Memory B cell (primary cell): ENCODE data around the gene CBARP.
"Not testable (repeated sequence)": the region's sequence is repeated elsewhere in the genome, so short reads cannot be mapped to it uniquely, and the experiment has no call there.

ENCODE experiments used
- ATAC-seq: fragments of 150-1000 bp; cut with Tn5 transposase; 2 replicates; pipeline ENCODE4 v1.10.0; 2021; ENCODE audit warnings: low read depth, mild to moderate bottlenecking, moderate library complexity
- DNase-seq, 2 donors: peaks; one replicate each; pipeline ENCODE4 v3.0.0; 2022; ENCODE audit warnings: low spot score in 2 of 2
- H3K27ac Mint-ChIP-seq: one replicate; pipeline ENCODE4 v1.8.0; 2022; ENCODE audit warnings: mild to moderate bottlenecking, moderate library complexity, mixed read lengths
- H3K27me3 Mint-ChIP-seq: one replicate; pipeline ENCODE4 v1.8.0; 2022; ENCODE audit warnings: mixed read lengths
- H3K36me3 Mint-ChIP-seq: one replicate; pipeline ENCODE4 v1.8.0; 2022; ENCODE audit warnings: mild to moderate bottlenecking, mixed read lengths
- H3K4me1 Mint-ChIP-seq: one replicate; pipeline ENCODE4 v1.8.0; 2022; ENCODE audit warnings: mixed read lengths
- H3K4me3 Mint-ChIP-seq: one replicate; pipeline ENCODE4 v1.8.0; 2022; ENCODE audit warnings: mild to moderate bottlenecking, moderate library complexity, mixed read lengths
- H3K9me3 Mint-ChIP-seq: one replicate; pipeline ENCODE4 v1.8.0; 2022; ENCODE audit warnings: mixed read lengths

The CBARP gene

DNA sequence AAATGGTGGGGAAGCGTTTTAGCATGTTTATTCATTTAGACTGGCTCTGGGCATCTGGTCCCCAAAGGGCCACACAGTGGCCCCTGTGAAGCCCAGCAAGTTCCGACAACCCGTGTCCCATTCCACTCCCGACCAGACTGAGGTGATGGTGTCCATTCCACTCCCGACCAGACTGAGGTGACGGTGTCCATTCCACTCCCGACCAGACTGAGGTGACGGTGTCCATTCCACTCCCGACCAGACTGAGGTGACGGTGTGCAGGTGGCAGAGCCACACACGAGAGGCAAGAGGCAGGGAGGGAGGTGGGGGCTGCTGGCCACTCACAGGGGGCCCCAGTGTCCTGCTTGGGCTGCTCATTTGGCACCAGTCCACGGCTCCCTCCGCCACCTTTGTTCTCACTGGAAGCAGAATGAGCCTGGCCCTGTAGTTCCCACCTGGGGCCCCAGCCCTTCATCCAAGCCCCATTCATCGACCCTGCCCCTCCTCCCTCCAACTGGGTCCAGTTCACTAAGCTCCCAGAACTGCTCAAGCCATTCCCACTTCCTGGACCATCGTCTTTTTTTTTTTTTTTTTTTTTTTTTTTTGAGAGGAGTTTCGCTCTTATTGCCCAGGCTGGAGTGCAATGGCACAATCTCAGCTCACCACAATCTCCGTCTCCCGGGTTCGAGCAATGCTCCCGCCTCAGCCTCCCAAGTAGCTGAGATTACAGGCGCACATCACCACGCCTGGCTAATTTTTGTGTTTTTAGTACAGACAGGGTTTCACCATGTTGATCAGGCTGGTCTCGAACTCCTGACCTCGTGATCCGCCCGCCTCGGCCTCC, 8.7 kb upstream of the CBARP start:
- not testable (repeated sequence) for DNase-seq, ATAC-seq, H3K9me3 Mint-ChIP-seq, H3K4me3 Mint-ChIP-seq, H3K4me1 Mint-ChIP-seq, H3K36me3 Mint-ChIP-seq, H3K27ac Mint-ChIP-seq, H3K27me3 Mint-ChIP-seq

DNA sequence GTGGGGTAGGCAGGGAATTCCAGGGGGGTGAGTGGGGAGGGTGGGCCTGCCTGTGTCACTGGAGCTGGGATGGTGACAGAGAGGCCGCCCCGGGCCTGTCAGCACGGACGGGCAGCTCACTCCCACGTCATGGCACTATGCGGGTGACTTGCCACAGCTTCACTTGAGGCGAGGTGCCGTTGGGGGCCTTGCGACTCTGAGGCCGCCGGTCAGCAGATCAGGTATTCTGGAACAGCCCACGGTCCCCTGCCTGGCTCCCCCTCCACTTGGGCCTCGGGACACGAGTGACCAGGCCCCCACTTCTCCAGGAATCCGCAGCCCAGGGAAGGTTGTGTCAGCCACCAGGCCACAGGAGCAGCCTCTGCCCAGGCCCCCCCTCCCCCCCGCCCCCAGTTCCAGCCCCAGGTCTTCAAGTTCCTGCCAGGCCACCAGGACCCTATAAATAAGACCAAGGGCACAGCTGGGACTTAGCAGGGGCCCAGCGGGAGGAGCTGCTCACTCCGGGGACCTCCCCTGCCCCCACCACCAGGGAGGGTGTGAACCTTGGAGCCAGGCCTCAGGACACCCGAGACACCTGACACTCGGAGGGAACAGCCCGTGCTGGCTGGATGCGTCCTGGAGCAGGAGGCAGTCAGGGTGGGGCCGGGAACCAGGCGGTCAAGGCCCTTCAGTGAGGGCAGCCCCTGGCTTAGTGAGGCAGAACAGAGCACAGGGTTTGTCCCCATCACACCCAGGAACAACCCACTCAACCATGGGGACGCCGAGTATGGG, 7.9 kb upstream of the CBARP start:
- DNase-seq (no peak), ATAC-seq (no peak)
- Mint-ChIP-seq H3K27me3 (peaks cover 2% of the 10 kb centered on the region), H3K9me3 (no peaks in the 10 kb centered on the region), H3K4me1 (peaks cover 8% of the 10 kb centered on the region), H3K36me3 (no peaks in the 10 kb centered on the region), H3K4me3 (no peak overlapping the region), H3K27ac (no peak overlapping the region)

DNA sequence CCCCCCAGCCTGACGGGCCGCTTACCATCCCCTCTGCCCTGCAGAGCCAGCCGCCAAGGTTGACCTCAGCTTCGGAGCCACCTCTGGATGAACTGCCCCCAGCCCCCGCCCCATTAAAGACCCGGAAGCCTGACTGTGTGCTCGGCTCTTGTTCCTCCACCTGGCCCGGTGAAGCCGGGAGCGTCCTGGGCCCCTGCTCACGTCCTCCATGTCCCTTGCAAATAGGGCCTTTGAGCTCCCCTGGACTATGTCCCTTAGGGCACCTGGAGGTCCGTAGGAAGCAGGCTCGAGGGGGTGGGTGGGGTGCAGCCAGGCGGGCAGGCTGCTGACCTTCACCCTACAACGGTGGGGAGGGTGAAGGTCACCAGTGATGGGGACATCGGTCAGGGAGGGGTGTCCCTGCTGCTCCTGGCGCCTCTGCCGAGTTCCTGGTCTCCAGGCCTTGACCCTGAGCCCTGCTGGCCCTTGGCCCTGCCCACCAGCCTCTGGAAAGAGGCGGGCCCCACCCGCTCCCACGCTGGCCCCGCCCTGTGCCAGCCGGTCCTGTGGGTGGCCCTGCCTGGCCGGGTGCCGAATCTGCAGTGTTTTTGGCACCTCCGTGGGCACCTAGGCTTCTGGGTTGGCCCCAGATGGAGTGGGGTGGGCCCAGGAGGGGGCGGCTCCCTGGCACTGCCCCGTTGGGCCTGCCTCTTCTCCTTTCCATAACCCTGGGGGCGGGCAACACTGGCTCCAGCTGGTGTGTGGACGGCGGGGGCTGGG, 7.1 kb upstream of the CBARP start:
- H3K4me1 Mint-ChIP-seq, result peaks cover 8% of the 10 kb centered on the region
- no peaks in the 10 kb centered on the region for H3K9me3 Mint-ChIP-seq
- DNase-seq (no peak), ATAC-seq (no peak)
- H3K27me3 Mint-ChIP-seq, result peaks cover 2% of the 10 kb centered on the region
- no peaks in the 10 kb centered on the region for H3K36me3 Mint-ChIP-seq
- H3K27ac Mint-ChIP-seq, result peak overlapping the region; percentile 83
- H3K4me3 Mint-ChIP-seq, result peak overlapping the region; percentile 74

DNA sequence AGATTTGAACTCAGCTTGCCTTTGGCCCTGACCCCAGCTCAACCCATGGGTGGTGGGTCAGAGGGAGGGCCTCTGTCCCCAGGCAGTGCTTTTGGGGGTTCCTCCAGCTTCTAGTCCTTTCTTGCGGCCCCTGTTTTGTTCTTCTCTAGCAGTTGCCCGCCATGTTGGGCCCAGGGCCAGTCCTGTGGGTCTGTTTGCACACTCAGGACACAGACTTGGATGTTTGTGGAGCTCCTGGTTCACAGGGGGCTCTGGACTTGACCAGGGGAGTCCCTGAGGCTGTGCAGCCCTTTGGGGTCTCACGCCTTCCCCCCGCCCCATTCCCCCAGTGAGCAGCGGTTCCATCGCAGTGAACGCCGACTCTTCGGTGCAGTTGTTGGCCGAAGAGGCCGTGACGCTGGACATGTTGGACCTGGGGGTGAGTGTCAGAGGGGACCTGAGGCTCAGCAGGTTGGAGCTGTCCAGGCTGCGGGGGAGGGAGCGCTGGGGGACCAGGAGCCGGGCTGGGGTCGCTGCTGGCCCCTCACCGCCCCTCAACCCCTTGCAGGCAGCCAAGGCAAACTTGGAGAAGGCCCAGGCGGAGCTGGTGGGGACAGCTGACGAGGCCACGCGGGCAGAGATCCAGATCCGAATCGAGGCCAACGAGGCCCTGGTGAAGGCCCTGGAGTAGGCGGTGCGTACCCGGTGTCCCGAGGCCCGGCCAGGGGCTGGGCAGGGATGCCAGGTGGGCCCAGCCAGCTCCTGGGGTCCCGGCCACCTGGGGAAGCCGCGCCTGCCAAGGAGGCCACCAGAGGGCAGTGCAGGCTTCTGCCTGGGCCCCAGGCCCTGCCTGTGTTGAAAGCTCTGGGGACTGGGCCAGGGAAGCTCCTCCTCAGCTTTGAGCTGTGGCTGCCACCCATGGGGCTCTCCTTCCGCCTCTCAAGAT, 6.2 kb upstream of the CBARP start:
- DNase-seq (peak; percentile 91 to 94), ATAC-seq (peak; percentile 47)
- H3K36me3 Mint-ChIP-seq, result no peaks in the 10 kb centered on the region
- peak overlapping the region; percentile 74 for H3K4me3 Mint-ChIP-seq
- no peaks in the 10 kb centered on the region for H3K9me3 Mint-ChIP-seq
- peaks cover 2% of the 10 kb centered on the region for H3K27me3 Mint-ChIP-seq
- peak overlapping the region; percentile 83 for H3K27ac Mint-ChIP-seq
- peaks cover 8% of the 10 kb centered on the region for H3K4me1 Mint-ChIP-seq

DNA sequence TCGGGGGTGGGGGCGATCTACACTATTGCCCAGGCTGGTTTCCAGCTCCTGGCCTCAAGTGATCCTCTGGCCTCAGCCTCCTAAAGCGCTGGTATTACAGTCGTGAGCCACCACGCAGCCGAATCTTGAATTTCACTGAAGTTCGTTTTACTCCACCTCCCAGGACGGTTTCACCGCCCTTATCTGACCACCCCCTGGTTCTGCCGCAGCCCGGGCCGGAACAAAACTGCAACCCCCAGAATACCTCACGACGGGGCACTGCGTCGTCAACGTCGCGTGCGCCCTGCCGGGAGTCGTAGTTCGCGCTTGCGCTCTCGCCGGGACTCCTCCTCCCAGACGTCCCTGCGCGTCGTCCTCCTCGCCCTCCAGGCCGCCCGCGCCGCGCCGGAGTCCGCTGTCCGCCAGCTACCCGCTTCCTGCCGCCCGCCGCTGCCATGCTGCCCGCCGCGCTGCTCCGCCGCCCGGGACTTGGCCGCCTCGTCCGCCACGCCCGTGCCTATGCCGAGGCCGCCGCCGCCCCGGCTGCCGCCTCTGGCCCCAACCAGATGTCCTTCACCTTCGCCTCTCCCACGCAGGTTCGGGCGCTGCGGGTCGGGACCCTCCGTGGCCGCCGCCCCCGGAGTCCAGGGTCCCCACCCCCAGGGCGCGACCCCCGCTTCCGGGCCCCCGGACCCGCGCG, 3.8 kb upstream of the CBARP start, which contains the start of gene ATP5F1D:
ATP5F1D (plus strand) TSS at position 335 of the 679 bp plus-strand sequence; CDS start at position 435, 100 bp downstream.
- peak; percentile 83 to 85 for DNase-seq
- peak within 1 kb of the TSS; percentile 79 for H3K27ac Mint-ChIP-seq
- no peaks in the 10 kb centered on the region for H3K9me3 Mint-ChIP-seq
- ATAC-seq, result peak; percentile 64
- peaks cover 16% of the 10 kb centered on the region for H3K4me1 Mint-ChIP-seq
- H3K4me3 Mint-ChIP-seq, result peak within 1 kb of the TSS; percentile 84
- H3K36me3 Mint-ChIP-seq, result no peaks in the 10 kb centered on the region
- peaks cover 10% of the 10 kb centered on the region for H3K27me3 Mint-ChIP-seq

DNA sequence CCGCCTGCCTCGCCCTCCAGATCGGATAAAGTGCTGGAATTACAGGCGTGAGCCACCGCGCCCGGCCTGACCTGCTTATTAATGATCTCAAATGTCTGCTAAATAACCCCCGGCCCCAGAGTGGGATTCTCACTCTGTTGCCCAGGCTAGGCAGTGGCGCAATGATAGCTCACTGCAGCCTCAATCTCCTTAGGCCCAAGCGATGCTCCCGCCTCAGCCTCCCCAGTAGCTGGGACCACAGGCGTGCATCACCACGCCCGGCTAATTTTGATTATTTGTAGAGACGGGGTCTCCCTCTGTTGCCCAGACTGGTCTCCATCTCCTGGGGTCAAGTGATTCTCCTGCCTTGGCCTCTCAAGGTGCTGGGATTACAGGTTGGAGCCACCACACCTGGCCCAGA, 3.1 kb upstream of the CBARP start:
- H3K27me3 Mint-ChIP-seq, result peaks cover 10% of the 10 kb centered on the region
- no peak for DNase-seq
- H3K4me3 Mint-ChIP-seq, result peak overlapping the region; percentile 84
- peaks cover 16% of the 10 kb centered on the region for H3K4me1 Mint-ChIP-seq
- H3K27ac Mint-ChIP-seq, result no peak overlapping the region
- no peak for ATAC-seq
- no peaks in the 10 kb centered on the region for H3K36me3 Mint-ChIP-seq
- no peaks in the 10 kb centered on the region for H3K9me3 Mint-ChIP-seq

DNA sequence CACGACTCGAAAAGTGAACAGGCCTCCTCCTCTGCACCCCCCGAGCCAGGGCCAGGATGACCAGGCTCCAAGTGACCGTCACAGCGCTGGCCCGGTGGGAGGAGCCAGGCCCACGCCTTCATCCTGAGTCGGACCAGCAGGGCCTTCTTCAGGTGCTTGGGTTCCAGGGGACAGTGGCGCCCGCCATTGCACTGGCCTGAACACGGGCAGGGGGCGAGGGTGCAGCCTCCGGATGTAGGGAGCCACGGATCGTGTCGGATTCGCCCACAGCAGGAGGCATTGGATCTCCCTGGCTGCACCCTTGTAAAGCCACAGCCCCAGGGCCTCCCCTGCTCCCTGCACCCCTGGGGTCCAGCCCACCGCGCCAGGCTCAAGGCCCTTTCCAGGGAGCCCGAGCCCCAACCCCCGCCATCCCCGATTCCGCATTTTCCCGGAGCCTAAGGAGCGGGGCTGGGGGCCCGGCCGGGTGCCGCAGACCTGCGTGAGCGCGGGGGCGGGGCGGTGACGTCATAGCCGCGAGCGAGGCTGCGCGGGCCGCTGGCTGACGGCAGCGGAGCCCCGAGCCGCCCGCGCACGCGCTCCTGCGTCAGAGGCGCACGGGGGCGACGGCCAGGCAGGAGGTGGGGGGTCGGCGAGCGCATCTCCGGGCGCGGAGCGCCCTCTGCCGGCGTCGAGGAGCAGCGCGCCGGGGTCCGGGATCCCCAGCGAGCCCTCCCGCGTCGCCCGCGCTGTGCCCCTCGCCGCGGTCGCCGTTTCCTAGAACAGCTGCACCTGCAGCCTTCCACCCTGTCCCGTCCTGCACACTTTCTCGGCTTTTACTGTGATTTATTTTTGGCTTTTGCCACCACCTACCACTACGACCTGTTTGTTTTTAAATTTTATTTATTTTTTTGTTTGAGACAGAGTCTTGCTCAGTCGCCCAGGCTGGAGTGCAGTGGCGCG, 2.3 kb upstream of the CBARP start:
- Mint-ChIP-seq H3K27me3 (peaks cover 10% of the 10 kb centered on the region), H3K4me3 (peak overlapping the region; percentile 59), H3K36me3 (no peaks in the 10 kb centered on the region), H3K27ac (peak overlapping the region; percentile 87), H3K4me1 (peaks cover 16% of the 10 kb centered on the region), H3K9me3 (no peaks in the 10 kb centered on the region)
- ATAC-seq (peak; percentile 65), DNase-seq (peak; percentile 95 to 97)

DNA sequence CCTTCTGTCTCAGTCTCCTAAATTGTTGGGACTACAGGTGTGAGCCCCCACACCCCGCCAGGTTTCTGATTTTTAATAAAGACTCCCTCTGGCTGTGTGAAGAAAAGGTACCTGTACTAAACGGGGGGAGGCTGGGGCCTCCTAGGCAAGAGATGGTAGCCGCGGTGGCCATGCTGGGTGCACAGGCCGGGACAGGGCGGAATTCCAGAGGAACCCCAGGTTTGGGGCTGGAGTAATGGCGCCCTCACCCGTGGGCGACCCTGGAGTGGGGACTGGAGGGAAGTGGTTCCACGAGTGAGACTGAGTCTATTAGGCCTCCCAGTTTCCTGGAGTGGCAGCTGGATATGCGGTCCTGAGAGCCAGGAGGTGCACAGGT, 1.6 kb upstream of the CBARP start:
- Mint-ChIP-seq H3K4me1 (peaks cover 13% of the 10 kb centered on the region), H3K27ac (peak overlapping the region; percentile 87)

DNA sequence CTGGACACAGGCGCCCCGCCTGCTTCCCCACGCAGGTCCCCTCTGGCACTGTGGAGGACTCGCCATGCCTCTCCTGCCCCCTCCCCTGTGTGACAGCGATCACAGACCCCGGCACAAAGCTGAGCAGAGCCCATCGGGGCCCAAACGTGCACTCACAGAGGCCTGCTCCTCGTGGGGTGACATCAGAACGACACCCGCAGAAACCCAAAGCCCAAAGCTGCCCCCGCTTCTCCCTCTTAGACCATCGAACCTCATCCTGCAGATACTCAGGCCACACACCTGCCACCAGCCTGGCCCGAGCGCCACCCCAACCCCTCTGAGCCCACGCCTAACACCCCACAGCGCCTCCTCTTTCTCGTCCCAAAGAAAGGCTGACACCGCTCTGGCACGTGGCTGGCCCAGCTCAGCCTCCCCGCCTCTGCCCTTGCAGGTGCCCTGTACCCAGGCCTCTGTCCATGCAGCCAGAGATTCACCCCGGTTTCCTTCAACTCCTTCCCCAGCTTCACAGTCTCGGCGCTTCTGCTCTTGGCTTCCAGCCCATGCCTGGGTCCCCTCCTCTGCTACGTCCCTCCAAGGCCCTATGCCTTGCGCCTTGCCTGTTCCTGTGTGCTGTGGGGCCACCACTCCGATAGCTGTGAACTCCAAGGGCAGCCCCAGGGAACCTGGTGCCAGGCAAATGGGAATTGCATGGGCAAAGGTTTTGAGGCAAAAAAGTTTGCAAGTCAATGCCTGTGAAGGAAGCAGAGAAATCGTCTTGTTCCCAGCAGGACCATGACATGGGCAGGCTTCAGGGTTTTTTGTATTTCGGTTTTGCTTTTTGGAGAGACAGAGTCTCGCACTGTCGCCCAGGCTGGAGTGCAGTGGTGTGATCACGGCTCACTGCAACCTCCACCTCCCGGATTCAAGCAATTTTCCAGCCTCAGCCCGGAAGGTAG, 831 bp upstream of the CBARP start:
- Mint-ChIP-seq H3K36me3 (no peaks in the 10 kb centered on the region), H3K9me3 (no peaks in the 10 kb centered on the region), H3K4me3 (peak overlapping the region; percentile 83), H3K27ac (peak overlapping the region; percentile 87), H3K27me3 (peaks cover 10% of the 10 kb centered on the region), H3K4me1 (peaks cover 13% of the 10 kb centered on the region)
- ATAC-seq (no peak), DNase-seq (no peak)

More for the DNA sequence above, 1.6 kb upstream of the CBARP start:
- Mint-ChIP-seq H3K36me3 (no peaks in the 10 kb centered on the region), H3K4me3 (peak overlapping the region; percentile 34), H3K9me3 (no peaks in the 10 kb centered on the region), H3K27me3 (peaks cover 10% of the 10 kb centered on the region)
- no peak for ATAC-seq
- DNase-seq, result no peak

DNA sequence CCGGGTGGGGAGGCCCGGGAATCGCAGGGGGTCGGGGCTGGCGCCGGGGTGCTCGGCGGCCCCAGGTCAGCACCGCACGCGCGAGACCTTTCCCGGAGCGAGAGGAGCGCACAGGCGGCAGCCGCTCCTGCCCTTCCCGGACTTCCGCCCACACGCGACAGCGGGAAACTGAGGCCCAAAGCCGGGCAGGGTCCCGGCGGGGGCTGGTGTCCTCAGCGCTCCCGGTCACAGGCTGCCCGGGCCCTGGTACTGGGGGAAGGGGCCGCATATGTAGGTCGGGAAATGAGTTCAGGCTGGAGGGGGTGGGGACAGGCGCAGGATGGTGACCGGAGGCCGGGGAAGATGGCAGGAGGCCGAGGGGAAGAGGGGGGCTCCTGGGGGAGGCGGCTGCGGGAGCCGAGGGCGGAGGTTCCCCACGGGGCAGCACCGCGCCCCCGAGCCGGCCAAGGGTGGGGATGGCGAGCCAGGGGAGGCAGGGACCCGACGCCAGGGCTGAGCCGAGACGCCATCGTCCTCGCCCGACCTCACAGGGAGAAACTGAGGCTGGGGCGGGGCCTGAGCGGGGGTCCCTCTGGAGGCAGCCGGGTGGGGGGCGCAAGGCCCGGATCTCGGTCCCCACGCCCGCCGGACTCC, 662 bp downstream of the CBARP start:
- Mint-ChIP-seq H3K27ac (no peak overlapping the region), H3K27me3 (peaks cover 10% of the 10 kb centered on the region), H3K4me3 (peak overlapping the region; percentile 71), H3K36me3 (no peaks in the 10 kb centered on the region), H3K9me3 (no peaks in the 10 kb centered on the region), H3K4me1 (peaks cover 11% of the 10 kb centered on the region)
- no peak for DNase-seq
- ATAC-seq, result no peak

DNA sequence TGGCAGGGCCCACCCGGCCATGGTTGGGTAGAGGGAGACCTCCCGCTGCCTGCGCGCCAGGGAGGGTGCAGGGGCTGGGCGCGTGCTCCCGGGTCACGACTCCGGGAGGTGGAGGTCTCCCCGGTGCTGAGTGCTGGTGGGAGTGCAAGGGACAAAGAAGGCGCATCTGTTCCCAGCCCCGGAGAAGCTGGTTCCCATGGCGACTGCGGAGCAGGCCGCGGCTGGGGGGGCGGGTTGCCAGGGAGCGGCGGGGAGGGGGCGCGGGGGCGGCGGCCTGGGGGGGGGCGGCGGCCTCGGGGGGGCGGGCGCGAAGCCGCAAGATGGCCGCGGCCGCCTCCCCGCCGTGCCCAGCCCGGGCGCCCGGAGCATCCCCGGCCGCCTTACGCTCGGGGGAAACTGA, 1.2 kb downstream of the CBARP start:
- H3K4me3 Mint-ChIP-seq, result peak overlapping the region; percentile 55
- ATAC-seq (no peak), DNase-seq (no peak)
- H3K36me3 Mint-ChIP-seq, result no peaks in the 10 kb centered on the region
- H3K4me1 Mint-ChIP-seq, result peaks cover 11% of the 10 kb centered on the region
- H3K9me3 Mint-ChIP-seq, result no peaks in the 10 kb centered on the region
- H3K27ac Mint-ChIP-seq, result no peak overlapping the region
- H3K27me3 Mint-ChIP-seq, result peaks cover 10% of the 10 kb centered on the region
